Endothelial cell of umbilical vein (primary cell): Measurements from ENCODE around the gene DLG5. TPM values are rescaled to one million over a fixed set of nuclear protein-coding genes. Genes with fewer than 3 reads are reported as not detected.
A peak's percentile ranks its signal among the peaks of the same experiment; 100 is the strongest.

Experiments used
- BruUV-seq: library from RNA; stranded (reverse); fragments of 400-500 nt; replicated peaks from 2 replicates; lab custom pipeline; 2021; lab: Mats Ljungman, UMichigan
- CTCF ChIA-PET: fragments of 300-600, 350-600 bp; sonication (Branson Sonifier 250); formaldehyde crosslinking; loops from one replicate; lab custom pipeline; 2021; ENCODE audit warnings: antibody characterized with exemption, inconsistent platforms; lab: Charles Lee
- POLR2A ChIA-PET: fragments of 300-600, 350-600 bp; sonication (Branson Sonifier 250); formaldehyde crosslinking; loops from one replicate; lab custom pipeline; 2021; ENCODE audit warnings: antibody characterized with exemption, inconsistent platforms; lab: Charles Lee
- DNase-seq: peaks from one replicate; pipeline ENCODE4 v3.0.0-alpha.2; 2011; ENCODE audit warnings: low read depth, low spot score
- FAIRE-seq: peaks from 2 replicates; lab custom pipeline; 2011; peaks lifted over from hg19 to GRCh38; lab: Jason Lieb, UNC
- H2AFZ ChIP-seq: 2 replicates; pipeline ENCODE4 v1.6.0; 2012; ENCODE audit warnings: low read depth, low read length, control low read depth, inconsistent platforms
- H3K27ac ChIP-seq: 2 replicates; pipeline ENCODE4 v1.5.1; 2011; ENCODE audit warnings: low read depth, mild to moderate bottlenecking, control low read depth, low read length, moderate library complexity; ENCODE audit not compliant: insufficient read depth
- H3K27me3 ChIP-seq, 2 experiments: 2 replicates each; pipeline versions ENCODE4 v1.6.0 to v1.6.1; 2011; ENCODE audit warnings: low read length in 2 of 2, mixed read lengths in 1 of 2; ENCODE audit not compliant: control insufficient read depth in 2 of 2, insufficient read depth in 2 of 2
- H3K36me3 ChIP-seq, 2 experiments: 2 replicates in 1 of 2; 3 replicates in 1 of 2; pipeline ENCODE4 v1.5.1; 2011; ENCODE audit warnings: low read length in 2 of 2, mild to moderate bottlenecking in 1 of 2, moderate library complexity in 1 of 2; ENCODE audit not compliant: control insufficient read depth in 2 of 2, insufficient read depth in 2 of 2; ENCODE audit errors: extremely low read depth in 1 of 2
- H3K4me1 ChIP-seq: 3 replicates; pipeline ENCODE4 v1.5.1; 2011; ENCODE audit warnings: mild to moderate bottlenecking, low read length; ENCODE audit not compliant: control insufficient read depth, insufficient read depth; ENCODE audit errors: extremely low read depth
- H3K4me2 ChIP-seq: 2 replicates; pipeline ENCODE4 v1.6.1; 2011; ENCODE audit warnings: low read length, control low read depth, mixed read lengths; ENCODE audit not compliant: insufficient read depth
- H3K4me3 ChIP-seq, 3 experiments: fragments of 200-600 bp in 1 of 3; sonication (generic), shearing (Covaris generic) in 1 of 3; replicated peaks in 1 of 3; 2 replicates each; pipeline ENCODE4 v1.5.1; 2011 to 2016; ENCODE audit warnings: control low read depth in 3 of 3, low read length in 3 of 3, mild to moderate bottlenecking in 2 of 3, inconsistent platforms in 1 of 3, low read depth in 1 of 3, moderate library complexity in 1 of 3; ENCODE audit not compliant: insufficient read depth in 1 of 3
- H3K79me2 ChIP-seq: 2 replicates; pipeline ENCODE4 v1.6.0; 2012; ENCODE audit warnings: low read length, inconsistent platforms; ENCODE audit not compliant: control insufficient read depth, insufficient read depth
- H3K9ac ChIP-seq: replicated peaks from 2 replicates; pipeline ENCODE3; 2011; ENCODE audit warnings: low read length, control low read depth; ENCODE audit not compliant: insufficient read depth; ENCODE audit errors: extremely low read depth
- H3K9me1 ChIP-seq: replicated peaks from 3 replicates; pipeline ENCODE4 v1.6.0; 2011; ENCODE audit warnings: mild to moderate bottlenecking, low read length; ENCODE audit not compliant: control insufficient read depth, insufficient read depth; ENCODE audit errors: extremely low read depth
- H3K9me3 ChIP-seq: replicated peaks from 2 replicates; pipeline ENCODE4 v1.5.1; 2012; ENCODE audit warnings: low read length, inconsistent platforms; ENCODE audit not compliant: control insufficient read depth, insufficient read depth
- H4K20me1 ChIP-seq: replicated peaks from 2 replicates; pipeline ENCODE3; 2011; ENCODE audit warnings: mild to moderate bottlenecking, low read length; ENCODE audit not compliant: control insufficient read depth, insufficient read depth; ENCODE audit errors: extremely low read depth
- CTCF ChIP-seq, 2 donors: IDR thresholded peaks; 1 replicate in 1 of 2; 2 replicates in 1 of 2; pipeline ENCODE4 v1.5.1; 2011; ENCODE audit warnings: low read length in 2 of 2, mild to moderate bottlenecking in 2 of 2, moderate library complexity in 2 of 2, control low read depth in 1 of 2, inconsistent platforms in 1 of 2, low read depth in 1 of 2; ENCODE audit not compliant: insufficient read depth in 1 of 2; ENCODE audit errors: extremely low read depth in 1 of 2
- EZH2 ChIP-seq: IDR thresholded peaks from 2 replicates; pipeline ENCODE4 v1.6.1; 2012; ENCODE audit warnings: borderline replicate concordance, low read depth, mild to moderate bottlenecking, moderate library complexity, low read length, inconsistent platforms; ENCODE audit not compliant: severe bottlenecking
- GATA2 ChIP-seq: IDR thresholded peaks from 2 replicates; pipeline ENCODE4 v1.7.0; 2011; ENCODE audit warnings: low read depth, mild to moderate bottlenecking, moderate library complexity, mixed read lengths, low read length; ENCODE audit not compliant: insufficient read length, insufficient read depth
- JUN ChIP-seq: IDR thresholded peaks from 2 replicates; pipeline ENCODE4 v1.6.1; 2011; ENCODE audit warnings: borderline replicate concordance, low read depth; ENCODE audit not compliant: insufficient read length, insufficient read depth
- MAX ChIP-seq: IDR thresholded peaks from 2 replicates; pipeline ENCODE4 v1.6.1; 2011; ENCODE audit not compliant: insufficient read depth, insufficient read length
- MYC ChIP-seq: IDR thresholded peaks from one replicate; pipeline ENCODE4 v1.6.1; 2011; ENCODE audit warnings: mild to moderate bottlenecking, low read depth, low read length
- POLR2A ChIP-seq: IDR thresholded peaks from 2 replicates; pipeline ENCODE4 v1.6.1; 2012; ENCODE audit warnings: low read depth, mild to moderate bottlenecking, control low read depth, low read length
- POLR2AphosphoS5 ChIP-seq: IDR thresholded peaks from 2 replicates; pipeline ENCODE4 v1.6.1; 2012; ENCODE audit warnings: low read depth, mild to moderate bottlenecking, control low read depth, low read length, moderate library complexity; ENCODE audit not compliant: insufficient read depth
- dilution Hi-C: fragments of 300-500 bp; cut with MboI; formaldehyde crosslinking; loops from one replicate; pipeline ENCODE4 v1.15.0; 2019; ENCODE audit warnings: low sequenced_read_pairs; ENCODE audit not compliant: extremely low pct_ligation_motif_present
- intact Hi-C: fragments of 100-400 bp; cut with micrococcal nuclease; formaldehyde crosslinking; loops from one replicate; pipeline ENCODE4 v1.10.0; 2022
- polyA plus RNA-seq, 4 experiments: library from polyadenylated mRNA; depleted of rRNA in 3 of 4; stranded (reverse) in 3 of 4; unstranded in 1 of 4; fragments of >200 nt; gene quantifications; 2 replicates each; pipeline versions ENCODE4 v1.2.1 to v1.2.3, GENCODE V29; 2011 to 2012; ENCODE audit warnings: missing spikeins in 1 of 4
- total RNA-seq: library from RNA; stranded (reverse); gene quantifications from 2 replicates; pipeline ENCODE4 v1.2.3, GENCODE V29; 2021

The DLG5 gene
- total and polyA plus RNA-seq, 2 donors (not counting 3 experiments of a cell fraction or from before 2014, with no cell fraction given) = 12.3 to 24.9 TPM

GRCh38 chr10:77877441-77878344 is 48.9 kb downstream of the DLG5 start:
- intact Hi-C loops (loop anchor here (2.0 kb wide), 2 partner anchors 31 to 49 kb away; partner anchors contain the start of gene DLG5), dilution Hi-C loops (no loop called here)
- ChIA-PET CTCF (interaction anchor here (1.3 kb wide), 3 partner anchors 17 to 32 kb away, joined by 3 to 5 read pairs (median 4); no protein-coding TSS in a partner anchor), POLR2A (no interaction called here)
- no peaks in the 10 kb centered on the region for H3K9me1 ChIP-seq
- DNase-seq (peak; percentile 73), FAIRE-seq (peak; percentile 84)
- no peaks in the 10 kb centered on the region for H3K9me3 ChIP-seq
- no peaks in the 10 kb centered on the region for H3K36me3 ChIP-seq
- H3K27ac ChIP-seq = no peak overlapping the region
- H4K20me1 ChIP-seq = no peaks in the 10 kb centered on the region
- TF ChIP-seq POLR2AphosphoS5 = peak; percentile 31
- TF ChIP-seq MYC = no peak
- no peak for TF ChIP-seq GATA2
- H3K27me3 ChIP-seq = no peaks in the 10 kb centered on the region
- no TSS peak for BruUV-seq
- H3K79me2 ChIP-seq = no peaks in the 10 kb centered on the region
- no peak overlapping the region for H3K9ac ChIP-seq
- H2AFZ ChIP-seq = no peak overlapping the region
- H3K4me3 ChIP-seq = no peak overlapping the region
- peak overlapping the region; percentile 7 for H3K4me2 ChIP-seq
- peaks cover 24% of the 10 kb centered on the region for H3K4me1 ChIP-seq

- dilution Hi-C loops = no loop called here
- POLR2A ChIA-PET = no interaction called here
- Histone ChIP-seq H3K79me2 (no peaks in the 10 kb centered on the region), H3K4me2 (no peak overlapping the region), H3K9ac (no peak overlapping the region), H3K27me3 (no peaks in the 10 kb centered on the region), H3K4me3 (no peak overlapping the region), H4K20me1 (no peaks in the 10 kb centered on the region), H2AFZ (no peak overlapping the region), H3K9me1 (no peaks in the 10 kb centered on the region), H3K27ac (no peak overlapping the region), H3K9me3 (no peaks in the 10 kb centered on the region), H3K4me1 (peaks cover 24% of the 10 kb centered on the region), H3K36me3 (no peaks in the 10 kb centered on the region)
- no TSS peak for BruUV-seq
- no peak for DNase-seq
- CTCF ChIA-PET = interaction anchor here (3.4 kb wide), 1 partner anchor 33 kb away, joined by 10 read pairs; no protein-coding TSS in a partner anchor
- FAIRE-seq = no peak
- intact Hi-C loops = no loop called here
- TF ChIP-seq POLR2AphosphoS5 = no peak
- TF ChIP-seq POLR2A = no peak
- TF ChIP-seq MAX = no peak
- TF ChIP-seq MYC = no peak
- no peak for TF ChIP-seq JUN
- TF ChIP-seq GATA2 = no peak
- TF ChIP-seq CTCF (IDR thresholded peaks at IDR 0.05; ENCODE audit: extremely low read depth in 1 of 2, insufficient read depth in 1 of 2, low read depth in 1 of 2, low read length in 2 of 2) = no peak
- no peak for TF ChIP-seq EZH2
Observed at GRCh38 chr10:77875730-77876129, 50.8 kb downstream of the DLG5 start.
